ENCODE measurements around the gene SPTBN1.

The SPTBN1 gene

GRCh38 chr2:54641988-54642387 is 185.9 kb downstream of the SPTBN1 start:
- H3K79me2 ChIP-seq (ENCODE audit: low read length) = no peaks in the 10 kb centered on the region
- no peaks in the 10 kb centered on the region for H3K9me3 ChIP-seq (ENCODE audit: insufficient read depth, low read length)
- H3K4me1 ChIP-seq (ENCODE audit: low read length) = peaks cover 31% of the 10 kb centered on the region
- no peak overlapping the region for H3K4me2 ChIP-seq (ENCODE audit: low read length)
- H3K4me3 ChIP-seq (ENCODE audit: low read length) = no peak overlapping the region
- H3K36me3 ChIP-seq (replicated peaks; ENCODE audit: low read depth, low read length) = peaks cover 23% of the 10 kb centered on the region
- no peaks in the 10 kb centered on the region for H3K27me3 ChIP-seq (ENCODE audit: low read depth, low read length)
- TF ChIP-seq CTCF (IDR thresholded peaks at IDR 0.05; ENCODE audit: low read depth, low read length) (no peak), EZH2phosphoT487 (IDR thresholded peaks at IDR 0.05; ENCODE audit: low read depth) (no peak)
- H3K9ac ChIP-seq (ENCODE audit: low read length) = no peak overlapping the region
- H4K20me1 ChIP-seq (ENCODE audit: insufficient read depth, low read length) = no peaks in the 10 kb centered on the region
- H3K27ac ChIP-seq (ENCODE audit: low read length) = no peak overlapping the region
- H2AFZ ChIP-seq (ENCODE audit: low read depth, low read length) = no peak overlapping the region

- H3K36me3 ChIP-seq (replicated peaks; ENCODE audit: low read depth, low read length) = peaks cover 23% of the 10 kb centered on the region
- no peaks in the 10 kb centered on the region for H3K27me3 ChIP-seq (ENCODE audit: low read depth, low read length)
- no peaks in the 10 kb centered on the region for H4K20me1 ChIP-seq (ENCODE audit: insufficient read depth, low read length)
Measured at GRCh38 chr2:54642677-54643430, 186.7 kb downstream of the SPTBN1 start.

GRCh38 chr2:54644236-54644635 is 188.1 kb downstream of the SPTBN1 start:
- no peak overlapping the region for H3K4me2 ChIP-seq (ENCODE audit: low read length)
- H3K27ac ChIP-seq (ENCODE audit: low read length) = no peak overlapping the region
- H3K4me3 ChIP-seq (ENCODE audit: low read length) = no peak overlapping the region
- no peaks in the 10 kb centered on the region for H3K9me3 ChIP-seq (ENCODE audit: insufficient read depth, low read length)
- H3K79me2 ChIP-seq (ENCODE audit: low read length) = no peaks in the 10 kb centered on the region
- TF ChIP-seq CTCF (IDR thresholded peaks at IDR 0.05; ENCODE audit: low read depth, low read length) (no peak), EZH2phosphoT487 (IDR thresholded peaks at IDR 0.05; ENCODE audit: low read depth) (no peak)
- peaks cover 9% of the 10 kb centered on the region for H3K4me1 ChIP-seq (ENCODE audit: low read length)
- no peak overlapping the region for H3K9ac ChIP-seq (ENCODE audit: low read length)
- no peaks in the 10 kb centered on the region for H4K20me1 ChIP-seq (ENCODE audit: insufficient read depth, low read length)
- H3K27me3 ChIP-seq (ENCODE audit: low read depth, low read length) = no peaks in the 10 kb centered on the region
- no peak overlapping the region for H2AFZ ChIP-seq (ENCODE audit: low read depth, low read length)
- peaks cover 27% of the 10 kb centered on the region for H3K36me3 ChIP-seq (replicated peaks; ENCODE audit: low read depth, low read length)

More at GRCh38 chr2:54642677-54643430, 186.7 kb downstream of the SPTBN1 start:
- Histone ChIP-seq H3K4me1 (ENCODE audit: low read length) (peaks cover 23% of the 10 kb centered on the region), H3K27ac (ENCODE audit: low read length) (no peak overlapping the region), H3K4me2 (ENCODE audit: low read length) (no peak overlapping the region), H3K79me2 (ENCODE audit: low read length) (no peaks in the 10 kb centered on the region), H3K9ac (ENCODE audit: low read length) (no peak overlapping the region), H2AFZ (ENCODE audit: low read depth, low read length) (no peak overlapping the region), H3K9me3 (ENCODE audit: insufficient read depth, low read length) (no peaks in the 10 kb centered on the region), H3K4me3 (ENCODE audit: low read length) (no peak overlapping the region)
- TF ChIP-seq EZH2phosphoT487 (IDR thresholded peaks at IDR 0.05; ENCODE audit: low read depth) = no peak
- TF ChIP-seq CTCF (IDR thresholded peaks at IDR 0.05; ENCODE audit: low read depth, low read length) = no peak

- TF ChIP-seq EZH2phosphoT487 (IDR thresholded peaks at IDR 0.05; ENCODE audit: low read depth) (no peak), CTCF (IDR thresholded peaks at IDR 0.05; ENCODE audit: low read depth, low read length) (no peak)
Measured at GRCh38 chr2:54646170-54646927, 190.2 kb downstream of the SPTBN1 start.

More at GRCh38 chr2:54646170-54646927, 190.2 kb downstream of the SPTBN1 start:
- Histone ChIP-seq H3K4me2 (ENCODE audit: low read length) (no peak overlapping the region), H2AFZ (ENCODE audit: low read depth, low read length) (no peak overlapping the region), H3K9me3 (ENCODE audit: insufficient read depth, low read length) (no peaks in the 10 kb centered on the region), H3K4me1 (ENCODE audit: low read length) (no peaks in the 10 kb centered on the region), H3K27me3 (ENCODE audit: low read depth, low read length) (no peaks in the 10 kb centered on the region), H3K36me3 (replicated peaks; ENCODE audit: low read depth, low read length) (peaks cover 35% of the 10 kb centered on the region), H4K20me1 (ENCODE audit: insufficient read depth, low read length) (no peaks in the 10 kb centered on the region), H3K9ac (ENCODE audit: low read length) (no peak overlapping the region), H3K27ac (ENCODE audit: low read length) (no peak overlapping the region), H3K4me3 (ENCODE audit: low read length) (no peak overlapping the region), H3K79me2 (ENCODE audit: low read length) (no peaks in the 10 kb centered on the region)
